Fibroblast of lung (primary cell): ENCODE results near the gene BAIAP2. TPM values are rescaled to one million over a fixed set of nuclear protein-coding genes. Genes with fewer than 3 reads are reported as not detected.

Source experiments
- DNase-seq, 2 donors: peaks; one replicate each; pipeline versions ENCODE4 v3.0.0 to v3.0.0-alpha.2; 2010; ENCODE audit warnings: low read depth in 2 of 2
- H2AFZ ChIP-seq: 2 replicates; pipeline ENCODE4 v1.5.1; 2012; ENCODE audit warnings: low read length, control low read depth, inconsistent platforms
- H3K27ac ChIP-seq: 2 replicates; pipeline ENCODE4 v1.5.1; 2011; ENCODE audit warnings: low read length, control low read depth; ENCODE audit not compliant: insufficient read depth
- H3K27me3 ChIP-seq: 2 replicates; pipeline ENCODE4 v1.5.1; 2011; ENCODE audit warnings: mild to moderate bottlenecking, low read length; ENCODE audit not compliant: control insufficient read depth, insufficient read depth
- H3K36me3 ChIP-seq: 2 replicates; pipeline ENCODE4 v1.5.1; 2011; ENCODE audit warnings: low read length; ENCODE audit not compliant: control insufficient read depth, insufficient read depth
- H3K4me1 ChIP-seq: 2 replicates; pipeline ENCODE4 v1.5.1; 2011; ENCODE audit warnings: low read length; ENCODE audit not compliant: control insufficient read depth, insufficient read depth; ENCODE audit errors: extremely low read depth
- H3K4me2 ChIP-seq: 2 replicates; pipeline ENCODE4 v1.5.1; 2011; ENCODE audit warnings: low read length, control low read depth; ENCODE audit not compliant: insufficient read depth; ENCODE audit errors: extremely low read depth
- H3K4me3 ChIP-seq, 4 experiments: fragments of 200-600 bp in 1 of 4; sonication (generic) in 1 of 4; replicated peaks in 1 of 4; 2 replicates each; pipeline ENCODE4 v1.5.1; 2011 to 2016; ENCODE audit warnings: low read length in 4 of 4, low read depth in 3 of 4, mild to moderate bottlenecking in 3 of 4, control low read depth in 2 of 4, inconsistent platforms in 1 of 4, mixed read lengths in 1 of 4; ENCODE audit not compliant: insufficient read depth in 1 of 4; ENCODE audit errors: control extremely low read depth in 1 of 4
- H3K79me2 ChIP-seq: 2 replicates; pipeline ENCODE4 v1.5.1; 2012; ENCODE audit warnings: mild to moderate bottlenecking, low read length, inconsistent platforms; ENCODE audit not compliant: control insufficient read depth, insufficient read depth
- H3K9ac ChIP-seq: 2 replicates; pipeline ENCODE4 v1.5.1; 2011; ENCODE audit warnings: mild to moderate bottlenecking, low read length, control low read depth; ENCODE audit not compliant: insufficient read depth
- H3K9me3 ChIP-seq: 2 replicates; pipeline ENCODE4 v1.5.1; 2012; ENCODE audit warnings: low read depth, low read length; ENCODE audit not compliant: control insufficient read depth, insufficient read depth
- H4K20me1 ChIP-seq: 2 replicates; pipeline ENCODE4 v1.5.1; 2011; ENCODE audit warnings: low read length; ENCODE audit not compliant: control insufficient read depth, insufficient read depth; ENCODE audit errors: extremely low read depth
- CTCF ChIP-seq, 2 donors: IDR thresholded peaks in 1 of 2; conservative IDR thresholded peaks in 1 of 2; 1 replicate in 1 of 2; 2 replicates in 1 of 2; pipeline ENCODE4 v1.5.1; 2011 to 2012; ENCODE audit warnings: low read length in 2 of 2, control low read depth in 1 of 2, inconsistent platforms in 1 of 2, low read depth in 1 of 2, mild to moderate bottlenecking in 1 of 2
- EZH2 ChIP-seq: IDR thresholded peaks from 2 replicates; pipeline ENCODE4 v1.5.1; 2012; ENCODE audit warnings: low read length, control low read depth, mild to moderate bottlenecking; ENCODE audit errors: missing control alignments
- polyA plus RNA-seq, 2 donors: library from polyadenylated mRNA; depleted of rRNA in 1 of 2; stranded (reverse) in 1 of 2; unstranded in 1 of 2; fragments of >200 nt; gene quantifications; 2 replicates each; pipeline ENCODE4 v1.2.1, GENCODE V29; 2011 to 2012; ENCODE audit warnings: missing spikeins in 1 of 2
- total RNA-seq: library from RNA; depleted of rRNA; stranded (reverse); fragments of >200 nt; gene quantifications from 2 replicates; pipeline ENCODE4 v1.2.1, GENCODE V29; 2014

The BAIAP2 gene
- total and polyA plus RNA-seq, 2 donors (not counting 1 experiment from before 2014, with no cell fraction given) = 6.0 to 13.4 TPM

- Histone ChIP-seq H3K4me2 (no peak overlapping the region), H3K9me3 (no peaks in the 10 kb centered on the region), H3K9ac (no peak overlapping the region), H3K27me3 (no peaks in the 10 kb centered on the region), H3K27ac (no peak overlapping the region), H3K36me3 (no peaks in the 10 kb centered on the region), H4K20me1 (no peaks in the 10 kb centered on the region), H2AFZ (no peak overlapping the region), H3K4me1 (no peaks in the 10 kb centered on the region), H3K4me3 (no peak overlapping the region), H3K79me2 (no peaks in the 10 kb centered on the region)
- no peak for DNase-seq
- no peak for TF ChIP-seq CTCF (conservative IDR thresholded peaks at IDR 0.05 in 1 of 2, IDR thresholded peaks at IDR 0.05 in 1 of 2; ENCODE audit: low read depth in 1 of 2, low read length in 2 of 2)
- TF ChIP-seq EZH2 = no peak
Measured at GRCh38 chr17:81158688-81159590, 124.0 kb downstream of the BAIAP2 start.

- no peak for DNase-seq
- TF ChIP-seq CTCF (conservative IDR thresholded peaks at IDR 0.05 in 1 of 2, IDR thresholded peaks at IDR 0.05 in 1 of 2; ENCODE audit: low read depth in 1 of 2, low read length in 2 of 2) (no peak), EZH2 (no peak)
- no peaks in the 10 kb centered on the region for H3K9me3 ChIP-seq
- no peaks in the 10 kb centered on the region for H3K36me3 ChIP-seq
- H3K27ac ChIP-seq = no peak overlapping the region
- H2AFZ ChIP-seq = no peak overlapping the region
- H3K4me1 ChIP-seq = no peaks in the 10 kb centered on the region
- peaks cover 1% of the 10 kb centered on the region for H3K27me3 ChIP-seq
- H3K9ac ChIP-seq = no peak overlapping the region
- H3K4me2 ChIP-seq = no peak overlapping the region
- H4K20me1 ChIP-seq = no peaks in the 10 kb centered on the region
- no peak overlapping the region for H3K4me3 ChIP-seq
- H3K79me2 ChIP-seq = no peaks in the 10 kb centered on the region
Measured at GRCh38 chr17:81159611-81160265, 124.8 kb downstream of the BAIAP2 start.

GRCh38 chr17:81160306-81160705 is 125.4 kb downstream of the BAIAP2 start:
- no peak overlapping the region for H3K27ac ChIP-seq
- no peak overlapping the region for H3K4me2 ChIP-seq
- no peaks in the 10 kb centered on the region for H3K36me3 ChIP-seq
- H3K9ac ChIP-seq = no peak overlapping the region
- no peaks in the 10 kb centered on the region for H3K79me2 ChIP-seq
- no peaks in the 10 kb centered on the region for H4K20me1 ChIP-seq
- no peak for DNase-seq
- no peak overlapping the region for H2AFZ ChIP-seq
- H3K4me1 ChIP-seq = no peaks in the 10 kb centered on the region
- peaks cover 7% of the 10 kb centered on the region for H3K27me3 ChIP-seq
- no peak for TF ChIP-seq EZH2
- TF ChIP-seq CTCF (conservative IDR thresholded peaks at IDR 0.05 in 1 of 2, IDR thresholded peaks at IDR 0.05 in 1 of 2; ENCODE audit: low read depth in 1 of 2, low read length in 2 of 2) = no peak
- H3K9me3 ChIP-seq = no peaks in the 10 kb centered on the region
- no peak overlapping the region for H3K4me3 ChIP-seq
